GM13977 (cell line): Measurements from ENCODE around the gene S100P.

ENCODE experiments used
- DNase-seq: peaks from one replicate; pipeline ENCODE4 v3.0.0; 2012; ENCODE audit warnings: low spot score
- CTCF ChIP-seq: IDR thresholded peaks from 2 replicates; pipeline ENCODE4 v1.5.1; 2012; ENCODE audit warnings: mild to moderate bottlenecking, control low read depth; ENCODE audit not compliant: insufficient read depth; ENCODE audit errors: extremely low read depth, missing control alignments
- in situ Hi-C: fragments of 300-500 bp; cut with MboI; formaldehyde crosslinking; loops from one replicate; pipeline ENCODE4 v1.12.0; 2022; ENCODE audit warnings: low sequenced_read_pairs, low pct_unique_long_range_greater_than_20kb, mixed read lengths, inconsistent platforms; ENCODE audit not compliant: unreplicated experiment

Gene S100P

GRCh38 chr4:6673660-6674499, 19.8 kb upstream of the S100P start:
- TF ChIP-seq CTCF: no peak
- in situ Hi-C loops: no loop called here
- peak; percentile 97 for DNase-seq

- in situ Hi-C loops: no loop called here
- TF ChIP-seq CTCF: peak; percentile 42
- peak; percentile 76 for DNase-seq
Observed at GRCh38 chr4:6674500-6675149, 19.1 kb upstream of the S100P start.

- TF ChIP-seq CTCF: no peak
- in situ Hi-C loops: no loop called here
- no peak for DNase-seq
Observed at GRCh38 chr4:6676722-6677558, 16.7 kb upstream of the S100P start.

- TF ChIP-seq CTCF: peak; percentile 21
- DNase-seq: no peak
- in situ Hi-C loops: no loop called here
Observed at GRCh38 chr4:6680372-6681034, 13.2 kb upstream of the S100P start.

- DNase-seq: no peak
- in situ Hi-C loops: no loop called here
- TF ChIP-seq CTCF: no peak
Observed at GRCh38 chr4:6681191-6681590, 12.5 kb upstream of the S100P start.
